ENCODE measurements around the gene ADCY2. TPM values are rescaled to one million over a fixed set of nuclear protein-coding genes. Genes with fewer than 3 reads are reported as not detected.

The ADCY2 gene
- total RNA-seq, 1 donor from 2014 or later: 4.5 TPM

GRCh38 chr5:7745882-7746610 is 350.1 kb downstream of the ADCY2 start:
- Mint-ChIP-seq H3K27ac (no peak overlapping the region), H3K27me3 (peaks cover 26% of the 10 kb centered on the region), H3K36me3 (ENCODE audit: insufficient read depth) (no peaks in the 10 kb centered on the region), H3K4me1 (ENCODE audit: low read depth) (peaks cover 9% of the 10 kb centered on the region), H3K4me3 (ENCODE audit: low read depth) (no peak overlapping the region), H3K9me3 (ENCODE audit: low read depth) (no peaks in the 10 kb centered on the region)
- DNase-seq (ENCODE audit: low spot score, unreplicated experiment): peak; percentile 64
- TF ChIP-seq, protein P1, sequence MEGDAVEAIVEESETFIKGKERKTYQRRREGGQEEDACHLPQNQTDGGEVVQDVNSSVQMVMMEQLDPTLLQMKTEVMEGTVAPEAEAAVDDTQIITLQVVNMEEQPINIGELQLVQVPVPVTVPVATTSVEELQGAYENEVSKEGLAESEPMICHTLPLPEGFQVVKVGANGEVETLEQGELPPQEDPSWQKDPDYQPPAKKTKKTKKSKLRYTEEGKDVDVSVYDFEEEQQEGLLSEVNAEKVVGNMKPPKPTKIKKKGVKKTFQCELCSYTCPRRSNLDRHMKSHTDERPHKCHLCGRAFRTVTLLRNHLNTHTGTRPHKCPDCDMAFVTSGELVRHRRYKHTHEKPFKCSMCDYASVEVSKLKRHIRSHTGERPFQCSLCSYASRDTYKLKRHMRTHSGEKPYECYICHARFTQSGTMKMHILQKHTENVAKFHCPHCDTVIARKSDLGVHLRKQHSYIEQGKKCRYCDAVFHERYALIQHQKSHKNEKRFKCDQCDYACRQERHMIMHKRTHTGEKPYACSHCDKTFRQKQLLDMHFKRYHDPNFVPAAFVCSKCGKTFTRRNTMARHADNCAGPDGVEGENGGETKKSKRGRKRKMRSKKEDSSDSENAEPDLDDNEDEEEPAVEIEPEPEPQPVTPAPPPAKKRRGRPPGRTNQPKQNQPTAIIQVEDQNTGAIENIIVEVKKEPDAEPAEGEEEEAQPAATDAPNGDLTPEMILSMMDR (IDR thresholded peaks at IDR 0.05; ENCODE audit: unreplicated experiment): peak; percentile 97

GRCh38 chr5:7747728-7748127 is 351.8 kb downstream of the ADCY2 start:
- no peak for DNase-seq (ENCODE audit: low spot score, unreplicated experiment)
- Mint-ChIP-seq H3K9me3 (ENCODE audit: low read depth) (no peaks in the 10 kb centered on the region), H3K4me3 (ENCODE audit: low read depth) (no peak overlapping the region), H3K27ac (no peak overlapping the region), H3K4me1 (ENCODE audit: low read depth) (peaks cover 9% of the 10 kb centered on the region), H3K27me3 (peaks cover 29% of the 10 kb centered on the region), H3K36me3 (ENCODE audit: insufficient read depth) (no peaks in the 10 kb centered on the region)
- TF ChIP-seq, protein P1 (IDR thresholded peaks at IDR 0.05; ENCODE audit: unreplicated experiment): no peak

- Mint-ChIP-seq H3K4me3 (ENCODE audit: low read depth) (no peak overlapping the region), H3K36me3 (ENCODE audit: insufficient read depth) (no peaks in the 10 kb centered on the region), H3K9me3 (ENCODE audit: low read depth) (no peaks in the 10 kb centered on the region), H3K27ac (no peak overlapping the region), H3K4me1 (ENCODE audit: low read depth) (peaks cover 9% of the 10 kb centered on the region), H3K27me3 (peaks cover 39% of the 10 kb centered on the region)
- DNase-seq (ENCODE audit: low spot score, unreplicated experiment): no peak
- TF ChIP-seq, protein P1 (IDR thresholded peaks at IDR 0.05; ENCODE audit: unreplicated experiment): no peak
Measured at GRCh38 chr5:7749626-7750025, 353.7 kb downstream of the ADCY2 start.

DNA sequence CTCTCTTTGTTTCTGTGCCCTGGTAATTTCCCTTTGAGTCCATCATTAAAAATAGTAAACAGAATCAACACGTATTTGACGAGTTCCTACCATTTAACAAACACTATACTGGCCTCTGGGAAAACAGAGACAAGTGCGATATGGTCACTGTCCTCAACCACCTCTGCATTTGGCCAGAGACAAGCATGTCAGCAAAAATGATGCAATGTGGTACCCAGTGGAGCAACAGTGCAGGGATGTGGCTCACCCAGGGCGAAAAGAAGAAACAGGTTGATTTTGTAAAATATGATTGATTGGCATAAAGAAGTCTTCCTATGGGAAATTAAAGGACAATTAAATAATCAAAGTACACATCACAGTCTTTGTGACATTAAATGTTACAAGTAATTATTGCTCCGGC is 355.9 kb downstream of the ADCY2 start:
- TF ChIP-seq, protein P1 (IDR thresholded peaks at IDR 0.05; ENCODE audit: unreplicated experiment): no peak
- Mint-ChIP-seq H3K4me3 (ENCODE audit: low read depth) (no peak overlapping the region), H3K36me3 (ENCODE audit: insufficient read depth) (no peaks in the 10 kb centered on the region), H3K27me3 (peaks cover 33% of the 10 kb centered on the region), H3K9me3 (ENCODE audit: low read depth) (no peaks in the 10 kb centered on the region), H3K27ac (no peak overlapping the region), H3K4me1 (ENCODE audit: low read depth) (peaks cover 5% of the 10 kb centered on the region)
- DNase-seq (ENCODE audit: low spot score, unreplicated experiment): no peak

- Mint-ChIP-seq H3K36me3 (ENCODE audit: insufficient read depth) (no peaks in the 10 kb centered on the region), H3K27me3 (peaks cover 32% of the 10 kb centered on the region), H3K27ac (no peak overlapping the region), H3K9me3 (ENCODE audit: low read depth) (no peaks in the 10 kb centered on the region), H3K4me1 (ENCODE audit: low read depth) (peaks cover 2% of the 10 kb centered on the region), H3K4me3 (ENCODE audit: low read depth) (no peak overlapping the region)
- no peak for DNase-seq (ENCODE audit: low spot score, unreplicated experiment)
- TF ChIP-seq, protein P1 (IDR thresholded peaks at IDR 0.05; ENCODE audit: unreplicated experiment): no peak
Measured at GRCh38 chr5:7753181-7753580, 357.2 kb downstream of the ADCY2 start.
